Prostate gland (tissue), 2 donors: ENCODE results near the gene TSPAN18. TPM values are rescaled to one million over a fixed set of nuclear protein-coding genes. Genes with fewer than 3 reads are reported as not detected.

Experiments used
- DNase-seq: peaks from one replicate; pipeline ENCODE4 v3.0.0-alpha.2; 2019; ENCODE audit warnings: low spot score
- H3K27ac ChIP-seq, 2 donors: fragments of 200-600 bp; sonication (generic); 2 replicates each; pipeline ENCODE4 v1.5.1; 2017 to 2019
- H3K27me3 ChIP-seq: fragments of 200-600 bp; sonication (generic); replicated peaks from 2 replicates; pipeline ENCODE4 v1.5.1; 2019; ENCODE audit not compliant: insufficient read depth
- H3K36me3 ChIP-seq, 2 donors: fragments of 200-600 bp; sonication (generic); 1 replicate in 1 of 2; 2 replicates in 1 of 2; pipeline versions ENCODE4 v1.5.1 to v1.8.1; 2017 to 2019
- H3K4me1 ChIP-seq: fragments of 200-600 bp; sonication (generic); replicated peaks from 2 replicates; pipeline ENCODE4 v1.5.1; 2019
- H3K4me3 ChIP-seq, 2 donors: fragments of 200-600 bp; sonication (generic); 2 replicates each; pipeline ENCODE4 v1.5.1; 2017 to 2019
- H3K9me3 ChIP-seq: fragments of 200-600 bp; sonication (generic); 2 replicates; pipeline ENCODE4 v1.5.1; 2017
- POLR2A ChIP-seq: fragments of 450-650 bp; IDR thresholded peaks from one replicate; pipeline ENCODE4 v1.6.1; 2016; ENCODE audit warnings: antibody characterized with exemption, mild to moderate bottlenecking
- POLR2AphosphoS5 ChIP-seq: sonication (generic); formaldehyde crosslinking; IDR thresholded peaks from one replicate; pipeline ENCODE4 v1.6.1; 2017; ENCODE audit warnings: antibody characterized with exemption
- whole genome bisulfite sequencing: methylation state at CpG from one replicate; pipeline ENCODE4 v1.1.5; 2018; 5-methylcytosine and 5-hydroxymethylcytosine counted together
- intact Hi-C: fragments of 100-400 bp; cut with DNase I; formaldehyde crosslinking; loops from one replicate; pipeline ENCODE4 v1.14.2; 2022
- total RNA-seq, 2 donors: library from RNA; depleted of rRNA; stranded (reverse); fragments of >200 nt; gene quantifications; one replicate each; pipeline ENCODE4 v1.1.0, GENCODE V29; 2016
- TF ChIP-seq, protein P1 (sequence below), 4 experiments: fragments of 200-600 bp in 2 of 4; fragments of 450-650 bp in 2 of 4; sonication (generic) in 2 of 4; IDR thresholded peaks; 1 replicate in 3 of 4; 2 replicates in 1 of 4; pipeline ENCODE4 v1.5.1; 2016 to 2019; ENCODE audit warnings: antibody characterized with exemption in 4 of 4, mild to moderate bottlenecking in 2 of 4, moderate library complexity in 2 of 4

TSPAN18 gene
- total RNA-seq, 2 donors from 2014 or later = 4.1 to 6.6 TPM

DNA sequence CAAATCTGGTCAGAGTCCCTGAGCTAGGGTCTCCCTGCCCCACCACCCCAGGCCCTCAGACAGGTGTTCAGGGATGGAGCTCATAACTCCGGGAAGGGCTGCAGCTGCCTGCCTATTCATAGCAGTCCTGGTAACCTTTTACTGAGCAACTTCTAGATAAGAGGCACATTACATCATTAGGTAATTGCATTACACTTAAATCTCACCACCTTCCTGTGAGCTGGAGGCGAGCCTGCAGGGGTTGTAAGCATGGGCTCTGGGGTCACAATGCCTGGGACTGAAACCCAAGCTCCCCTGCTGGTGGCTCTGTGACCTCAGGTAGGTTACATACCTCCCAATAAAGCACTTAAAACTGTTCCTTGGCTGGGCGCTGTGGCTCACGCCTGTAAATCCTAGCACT lies 201.4 kb downstream of the TSPAN18 start:
- intact Hi-C loops = no loop called here
- 84% methylated on average over 4 of the region's 4 CpGs for WGBS
- no peak for DNase-seq
- Histone ChIP-seq H3K9me3 (no peaks in the 10 kb centered on the region), H3K27me3 (no peaks in the 10 kb centered on the region), H3K36me3 (no peaks in the 10 kb centered on the region), H3K4me3 (no peak overlapping the region), H3K4me1 (no peaks in the 10 kb centered on the region), H3K27ac (no peak overlapping the region)
- TF ChIP-seq POLR2A (no peak), POLR2AphosphoS5 (no peak)
- TF ChIP-seq, protein P1, sequence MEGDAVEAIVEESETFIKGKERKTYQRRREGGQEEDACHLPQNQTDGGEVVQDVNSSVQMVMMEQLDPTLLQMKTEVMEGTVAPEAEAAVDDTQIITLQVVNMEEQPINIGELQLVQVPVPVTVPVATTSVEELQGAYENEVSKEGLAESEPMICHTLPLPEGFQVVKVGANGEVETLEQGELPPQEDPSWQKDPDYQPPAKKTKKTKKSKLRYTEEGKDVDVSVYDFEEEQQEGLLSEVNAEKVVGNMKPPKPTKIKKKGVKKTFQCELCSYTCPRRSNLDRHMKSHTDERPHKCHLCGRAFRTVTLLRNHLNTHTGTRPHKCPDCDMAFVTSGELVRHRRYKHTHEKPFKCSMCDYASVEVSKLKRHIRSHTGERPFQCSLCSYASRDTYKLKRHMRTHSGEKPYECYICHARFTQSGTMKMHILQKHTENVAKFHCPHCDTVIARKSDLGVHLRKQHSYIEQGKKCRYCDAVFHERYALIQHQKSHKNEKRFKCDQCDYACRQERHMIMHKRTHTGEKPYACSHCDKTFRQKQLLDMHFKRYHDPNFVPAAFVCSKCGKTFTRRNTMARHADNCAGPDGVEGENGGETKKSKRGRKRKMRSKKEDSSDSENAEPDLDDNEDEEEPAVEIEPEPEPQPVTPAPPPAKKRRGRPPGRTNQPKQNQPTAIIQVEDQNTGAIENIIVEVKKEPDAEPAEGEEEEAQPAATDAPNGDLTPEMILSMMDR (IDR thresholded peaks at IDR 0.05) = no peak

DNA sequence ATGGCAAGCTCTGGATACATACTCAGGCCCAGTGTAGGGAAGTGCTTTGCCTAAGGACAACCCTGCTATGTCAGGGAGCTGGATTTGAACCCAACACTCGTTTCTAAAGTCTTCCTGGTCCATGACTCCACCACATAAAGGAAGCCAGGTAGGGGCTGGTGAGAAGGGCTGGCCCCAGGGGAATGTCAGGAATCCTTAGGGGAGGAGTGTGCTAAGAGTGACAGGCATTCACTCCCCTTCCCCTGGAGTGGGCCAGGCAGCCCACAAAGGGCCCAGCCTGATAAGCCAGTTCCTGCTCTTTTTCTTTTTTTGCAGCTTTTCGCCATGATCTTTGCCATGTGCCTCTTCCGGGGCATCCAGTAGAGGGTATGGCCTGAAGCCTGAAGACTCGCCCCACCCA lies 202.1 kb downstream of the TSPAN18 start:
- H3K9me3 ChIP-seq = no peaks in the 10 kb centered on the region
- WGBS = 50% methylated on average over 4 of the region's 4 CpGs
- H3K4me1 ChIP-seq = no peaks in the 10 kb centered on the region
- H3K36me3 ChIP-seq = no peaks in the 10 kb centered on the region
- no peaks in the 10 kb centered on the region for H3K27me3 ChIP-seq
- DNase-seq = no peak
- H3K27ac ChIP-seq = no peak overlapping the region
- TF ChIP-seq, protein P1 (IDR thresholded peaks at IDR 0.05) = no peak
- TF ChIP-seq POLR2A = no peak
- TF ChIP-seq POLR2AphosphoS5 = no peak
- H3K4me3 ChIP-seq = no peak overlapping the region
- intact Hi-C loops = no loop called here

DNA sequence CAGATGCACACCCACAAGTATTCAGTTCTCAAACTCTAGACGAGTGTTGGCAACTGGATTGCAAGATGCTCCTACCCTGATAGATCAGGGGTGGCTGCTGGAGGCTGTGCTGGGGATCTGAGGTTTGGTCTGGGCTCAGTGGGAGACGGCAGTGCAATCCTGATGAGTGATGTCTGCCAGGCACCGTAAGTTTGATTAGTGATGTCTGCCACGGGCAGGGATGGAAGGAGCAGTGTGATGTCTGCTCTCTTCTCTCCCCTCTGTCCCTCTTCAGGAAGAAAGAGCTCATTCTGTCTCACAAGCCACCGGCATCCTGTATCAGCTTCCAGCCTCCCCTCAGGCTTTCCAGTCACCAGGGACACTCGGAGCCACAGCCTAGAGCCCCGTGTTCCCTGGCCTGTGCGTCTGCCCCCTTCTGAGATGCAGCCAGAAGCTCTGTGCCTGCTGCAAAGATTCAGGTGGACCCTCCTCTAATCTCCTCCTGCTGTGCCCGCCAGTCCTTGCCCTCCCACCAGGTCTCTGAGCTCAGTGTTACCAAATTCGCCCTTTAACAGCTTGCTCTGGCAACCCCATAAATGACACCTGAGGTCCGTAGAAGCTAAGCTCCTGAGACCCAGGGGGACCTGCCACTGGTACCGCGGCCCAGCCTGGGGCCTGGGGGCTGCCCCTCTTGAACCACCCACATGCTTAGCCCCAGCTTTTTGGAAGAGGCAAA lies 204.0 kb downstream of the TSPAN18 start:
- Histone ChIP-seq H3K4me1 (no peaks in the 10 kb centered on the region), H3K4me3 (no peak overlapping the region), H3K27ac (no peak overlapping the region), H3K27me3 (no peaks in the 10 kb centered on the region), H3K9me3 (no peaks in the 10 kb centered on the region), H3K36me3 (no peaks in the 10 kb centered on the region)
- 69% methylated on average over 13 of the region's 13 CpGs for WGBS
- DNase-seq = no peak
- TF ChIP-seq POLR2AphosphoS5 (no peak), POLR2A (no peak)
- TF ChIP-seq, protein P1 (IDR thresholded peaks at IDR 0.05) = no peak
- intact Hi-C loops = loop anchor here (10.0 kb wide), 2 partner anchors 364 to 404 kb away; no protein-coding TSS in a partner anchor

DNA sequence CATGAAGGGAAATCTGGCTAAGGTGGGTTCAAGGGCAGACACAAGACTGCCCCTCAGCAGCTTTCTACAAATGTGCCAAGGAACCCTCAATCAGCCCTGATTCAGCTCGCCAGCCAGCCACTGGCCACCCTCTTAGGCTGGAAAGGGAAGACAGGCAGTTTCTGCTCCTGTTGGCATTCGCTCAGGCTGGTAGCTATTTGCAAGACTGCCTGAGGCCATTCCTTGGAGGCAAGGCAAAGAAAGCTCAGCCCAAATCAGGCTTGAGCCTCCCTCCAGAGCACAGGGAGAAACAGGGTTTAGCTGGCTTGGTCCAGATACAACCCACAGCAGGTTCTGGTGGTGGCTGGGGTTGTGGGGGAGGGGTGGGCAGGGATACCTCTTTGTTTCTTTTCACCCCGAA lies 204.7 kb downstream of the TSPAN18 start:
- H3K4me1 ChIP-seq = no peaks in the 10 kb centered on the region
- intact Hi-C loops = loop anchor here (10.0 kb wide), 2 partner anchors 363 to 403 kb away; no protein-coding TSS in a partner anchor
- H3K27me3 ChIP-seq = no peaks in the 10 kb centered on the region
- H3K9me3 ChIP-seq = no peaks in the 10 kb centered on the region
- no peaks in the 10 kb centered on the region for H3K36me3 ChIP-seq
- H3K27ac ChIP-seq = no peak overlapping the region
- TF ChIP-seq POLR2A = no peak
- TF ChIP-seq, protein P1 (IDR thresholded peaks at IDR 0.05) = no peak
- no peak for TF ChIP-seq POLR2AphosphoS5
- no peak overlapping the region for H3K4me3 ChIP-seq
- DNase-seq = no peak
- WGBS = 86% methylated on average over 3 of the region's 3 CpGs

DNA sequence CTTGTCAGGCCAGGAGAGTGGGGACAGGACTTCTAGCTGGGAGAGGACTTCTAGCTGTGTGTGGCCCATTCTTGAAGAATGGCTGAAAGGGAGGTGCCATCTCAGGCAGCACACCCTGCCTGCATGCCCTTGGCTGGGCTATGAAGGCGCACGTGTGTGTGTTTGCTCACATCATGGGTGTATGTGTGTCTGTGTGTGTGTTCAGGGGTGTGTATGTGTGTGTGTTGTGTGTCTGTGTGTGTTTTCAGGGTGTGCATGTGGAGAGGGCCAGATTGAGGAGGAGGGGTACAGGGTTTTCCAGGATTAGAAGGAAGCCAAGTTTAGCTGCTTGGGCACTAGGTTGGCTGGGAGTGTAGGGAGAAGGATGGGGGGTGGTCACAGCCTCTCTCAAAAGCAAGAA lies 207.3 kb downstream of the TSPAN18 start:
- Histone ChIP-seq H3K4me3 (no peak overlapping the region), H3K4me1 (no peaks in the 10 kb centered on the region), H3K27me3 (no peaks in the 10 kb centered on the region), H3K36me3 (no peaks in the 10 kb centered on the region), H3K9me3 (no peaks in the 10 kb centered on the region), H3K27ac (no peak overlapping the region)
- intact Hi-C loops = loop anchor here (10.0 kb wide), 2 partner anchors 361 to 401 kb away; no protein-coding TSS in a partner anchor
- TF ChIP-seq, protein P1 (IDR thresholded peaks at IDR 0.05) = no peak
- TF ChIP-seq POLR2A = no peak
- no peak for TF ChIP-seq POLR2AphosphoS5
- DNase-seq = no peak
- WGBS = 79% methylated on average over 2 of the region's 2 CpGs
